Nephron progenitor cell (in vitro differentiated cells): Measurements from ENCODE around the gene KCNH8.

Source experiments
- DNase-seq: peaks from one replicate; pipeline ENCODE4 v3.0.0; 2021
- H3K27ac Mint-ChIP-seq: 2 replicates; pipeline ENCODE4 v1.8.0; 2021; ENCODE audit warnings: mild to moderate bottlenecking, moderate library complexity, mixed read lengths
- H3K27me3 Mint-ChIP-seq: 2 replicates; pipeline ENCODE4 v1.8.0; 2021; ENCODE audit warnings: mild to moderate bottlenecking, low read depth, mixed read lengths; ENCODE audit not compliant: poor library complexity
- H3K36me3 Mint-ChIP-seq: 2 replicates; pipeline ENCODE4 v1.8.0; 2021; ENCODE audit warnings: low read depth, mixed read lengths
- H3K4me1 Mint-ChIP-seq: 2 replicates; pipeline ENCODE4 v1.8.0; 2021; ENCODE audit warnings: mixed read lengths
- H3K4me3 Mint-ChIP-seq: 2 replicates; pipeline ENCODE4 v1.8.0; 2021; ENCODE audit warnings: mild to moderate bottlenecking, moderate library complexity, mixed read lengths
- H3K9me3 Mint-ChIP-seq: 2 replicates; pipeline ENCODE4 v1.8.0; 2021; ENCODE audit warnings: mild to moderate bottlenecking, moderate library complexity, mixed read lengths
- TF ChIP-seq, protein P1 (sequence below): fragments of 200-600 bp; sonication (generic); IDR thresholded peaks from 2 replicates; pipeline ENCODE4 v1.5.0; 2021; ENCODE audit warnings: antibody characterized with exemption

The KCNH8 gene

DNA sequence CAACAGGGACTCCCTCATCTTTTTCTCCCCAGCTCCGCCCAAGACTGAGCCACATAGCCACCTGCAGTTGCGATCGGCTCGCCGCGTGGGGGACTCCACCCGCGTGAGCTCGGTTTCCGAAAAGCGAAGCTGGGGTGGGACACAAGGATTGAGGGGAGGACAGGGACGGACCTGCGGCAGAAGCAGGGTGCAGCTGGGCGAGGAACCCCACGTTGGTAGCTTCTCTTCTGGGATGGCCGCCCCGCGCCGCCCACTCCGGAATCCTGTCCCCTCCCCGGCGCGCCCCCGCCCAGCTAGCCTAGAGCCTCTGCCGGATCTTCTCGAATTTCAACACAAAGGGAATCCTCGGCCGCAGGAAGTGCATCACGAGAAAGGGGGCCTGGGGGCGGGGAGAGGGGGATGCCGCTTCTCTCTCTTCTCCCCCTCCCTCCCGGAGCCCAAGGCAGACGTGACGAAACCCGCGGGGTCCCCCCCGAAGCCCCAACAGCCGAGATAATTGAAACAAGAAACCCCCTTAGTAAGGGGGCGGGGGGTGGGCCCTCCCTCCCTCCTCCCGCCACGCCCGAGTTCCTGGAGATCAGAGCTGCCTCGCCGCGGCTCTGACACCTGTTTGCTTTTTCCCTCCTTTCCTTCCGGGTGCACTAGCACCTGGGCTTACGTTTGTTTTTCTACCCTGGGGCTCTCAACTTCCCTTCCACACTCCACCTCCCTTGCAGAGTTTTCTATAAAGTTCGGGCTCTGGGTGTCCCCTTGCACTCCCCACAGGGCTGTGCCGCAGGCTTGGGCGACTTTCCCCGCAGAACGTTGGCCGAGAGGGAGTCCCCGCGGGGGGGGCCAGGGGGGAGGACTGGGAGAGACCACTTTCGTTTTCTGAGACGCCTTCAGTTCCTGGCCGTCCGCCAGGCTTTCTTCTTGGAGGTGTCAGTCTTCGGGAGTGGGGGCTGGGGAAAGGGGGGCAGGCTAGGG is 1.3 kb upstream of the KCNH8 start:
- peak; percentile 90 for DNase-seq
- TF ChIP-seq, protein P1, sequence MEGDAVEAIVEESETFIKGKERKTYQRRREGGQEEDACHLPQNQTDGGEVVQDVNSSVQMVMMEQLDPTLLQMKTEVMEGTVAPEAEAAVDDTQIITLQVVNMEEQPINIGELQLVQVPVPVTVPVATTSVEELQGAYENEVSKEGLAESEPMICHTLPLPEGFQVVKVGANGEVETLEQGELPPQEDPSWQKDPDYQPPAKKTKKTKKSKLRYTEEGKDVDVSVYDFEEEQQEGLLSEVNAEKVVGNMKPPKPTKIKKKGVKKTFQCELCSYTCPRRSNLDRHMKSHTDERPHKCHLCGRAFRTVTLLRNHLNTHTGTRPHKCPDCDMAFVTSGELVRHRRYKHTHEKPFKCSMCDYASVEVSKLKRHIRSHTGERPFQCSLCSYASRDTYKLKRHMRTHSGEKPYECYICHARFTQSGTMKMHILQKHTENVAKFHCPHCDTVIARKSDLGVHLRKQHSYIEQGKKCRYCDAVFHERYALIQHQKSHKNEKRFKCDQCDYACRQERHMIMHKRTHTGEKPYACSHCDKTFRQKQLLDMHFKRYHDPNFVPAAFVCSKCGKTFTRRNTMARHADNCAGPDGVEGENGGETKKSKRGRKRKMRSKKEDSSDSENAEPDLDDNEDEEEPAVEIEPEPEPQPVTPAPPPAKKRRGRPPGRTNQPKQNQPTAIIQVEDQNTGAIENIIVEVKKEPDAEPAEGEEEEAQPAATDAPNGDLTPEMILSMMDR: peak; percentile 46
- Mint-ChIP-seq H3K9me3 (peaks cover 7% of the 10 kb centered on the region), H3K27ac (peak overlapping the region; percentile 90), H3K36me3 (no peaks in the 10 kb centered on the region), H3K4me1 (peaks cover 17% of the 10 kb centered on the region), H3K4me3 (peak overlapping the region; percentile 95), H3K27me3 (peaks cover 45% of the 10 kb centered on the region)

DNA sequence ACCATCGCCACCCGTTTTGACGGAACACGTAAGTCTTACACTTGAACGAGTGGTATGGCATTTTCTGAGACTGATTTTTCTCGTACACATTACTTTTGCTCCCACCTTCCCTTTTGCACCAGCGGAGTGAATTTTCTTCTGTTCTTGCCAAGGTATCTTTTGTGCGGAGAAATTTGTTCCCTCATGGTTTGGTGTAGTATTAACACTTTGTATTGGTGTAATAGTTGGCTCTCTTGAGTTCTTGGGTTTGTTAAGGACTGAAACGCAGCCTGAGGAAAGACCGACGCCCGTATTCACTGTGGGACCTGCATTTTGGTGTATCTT is 420 bp downstream of the KCNH8 start:
- no peaks in the 10 kb centered on the region for H3K36me3 Mint-ChIP-seq
- TF ChIP-seq, protein P1: no peak
- peak overlapping the region; percentile 83 for H3K4me3 Mint-ChIP-seq
- peaks cover 7% of the 10 kb centered on the region for H3K9me3 Mint-ChIP-seq
- no peak for DNase-seq
- H3K27ac Mint-ChIP-seq: no peak overlapping the region
- peaks cover 37% of the 10 kb centered on the region for H3K27me3 Mint-ChIP-seq
- peaks cover 17% of the 10 kb centered on the region for H3K4me1 Mint-ChIP-seq

- peak overlapping the region; percentile 83 for H3K4me3 Mint-ChIP-seq
- peak; percentile 70 for DNase-seq
- no peaks in the 10 kb centered on the region for H3K36me3 Mint-ChIP-seq
- no peak overlapping the region for H3K27ac Mint-ChIP-seq
- H3K27me3 Mint-ChIP-seq: peaks cover 36% of the 10 kb centered on the region
- peaks cover 17% of the 10 kb centered on the region for H3K4me1 Mint-ChIP-seq
- peaks cover 7% of the 10 kb centered on the region for H3K9me3 Mint-ChIP-seq
- TF ChIP-seq, protein P1: no peak
Measured at GRCh38 chr3:19149368-19149767, 1.1 kb downstream of the KCNH8 start.

DNA sequence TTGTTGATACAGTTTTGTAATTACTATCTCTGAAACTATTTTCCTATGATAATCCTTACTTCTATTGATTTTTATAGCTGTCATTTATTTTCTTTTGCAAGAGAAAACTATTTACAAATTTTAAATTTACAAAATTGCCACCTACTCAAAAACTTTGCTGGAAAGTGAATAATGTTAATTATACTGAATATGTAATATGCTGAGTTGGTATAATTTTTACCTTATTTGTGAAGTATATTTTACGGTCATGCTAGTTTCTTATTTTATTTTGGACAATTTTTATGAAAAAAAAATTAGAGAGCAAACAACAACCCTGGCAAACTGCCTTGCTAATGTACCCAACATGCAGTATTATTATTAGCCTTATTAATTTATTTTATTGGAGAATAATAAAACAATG is 2.9 kb downstream of the KCNH8 start:
- peaks cover 11% of the 10 kb centered on the region for H3K4me1 Mint-ChIP-seq
- H3K27me3 Mint-ChIP-seq: peaks cover 36% of the 10 kb centered on the region
- TF ChIP-seq, protein P1: no peak
- H3K27ac Mint-ChIP-seq: no peak overlapping the region
- no peak for DNase-seq
- no peak overlapping the region for H3K4me3 Mint-ChIP-seq
- H3K9me3 Mint-ChIP-seq: no peaks in the 10 kb centered on the region
- no peaks in the 10 kb centered on the region for H3K36me3 Mint-ChIP-seq

- Mint-ChIP-seq H3K4me3 (no peak overlapping the region), H3K27ac (no peak overlapping the region), H3K27me3 (peaks cover 6% of the 10 kb centered on the region), H3K9me3 (no peaks in the 10 kb centered on the region), H3K4me1 (no peaks in the 10 kb centered on the region), H3K36me3 (no peaks in the 10 kb centered on the region)
- DNase-seq: no peak
- TF ChIP-seq, protein P1: no peak
Measured at GRCh38 chr3:19154693-19155250, 6.5 kb downstream of the KCNH8 start.
